ENCODE data around the gene RPTOR.

- TF ChIP-seq CTCF (IDR thresholded peaks at IDR 0.05) = no peak
- TF ChIP-seq POLR2A (IDR thresholded peaks at IDR 0.05; ENCODE audit: low read depth) = no peak
- no peak for TF ChIP-seq EP300 (IDR thresholded peaks at IDR 0.05)
- TF ChIP-seq POLR2AphosphoS5 (IDR thresholded peaks at IDR 0.05) = no peak
These were observed 186.1 kb downstream of the RPTOR start for GRCh38 chr17:80730739-80731138.

Data from esophagus muscularis mucosa (tissue), 4 donors.